Suprapubic skin (tissue), 4 donors: ENCODE results near the gene KCNH1. TPM values are rescaled to one million over a fixed set of nuclear protein-coding genes. Genes with fewer than 3 reads are reported as not detected.

Source experiments
- DNase-seq, 2 donors: peaks; one replicate each; pipeline ENCODE4 v3.0.0-alpha.2; 2019; ENCODE audit warnings: low spot score in 2 of 2
- H3K27ac ChIP-seq: fragments of 200-600 bp; sonication (generic); one replicate; pipeline ENCODE4 v1.5.1; 2019
- H3K27me3 ChIP-seq: fragments of 200-600 bp; sonication (generic); one replicate; pipeline ENCODE4 v1.5.1; 2019
- H3K36me3 ChIP-seq: fragments of 200-600 bp; sonication (generic); one replicate; pipeline ENCODE4 v1.5.1; 2019
- H3K4me1 ChIP-seq: fragments of 200-600 bp; sonication (generic); one replicate; pipeline ENCODE4 v1.5.1; 2019
- H3K4me3 ChIP-seq: fragments of 200-600 bp; sonication (generic); one replicate; pipeline ENCODE4 v1.5.1; 2019; ENCODE audit warnings: mild to moderate bottlenecking
- H3K9me3 ChIP-seq: fragments of 200-600 bp; sonication (generic); one replicate; pipeline ENCODE4 v1.5.1; 2019
- CTCF ChIP-seq, 2 donors: fragments of 200-600 bp in 1 of 2; fragments of 450-650 bp in 1 of 2; sonication (generic) in 1 of 2; IDR thresholded peaks; one replicate each; pipeline ENCODE4 v1.5.1; 2016 to 2019; ENCODE audit warnings: antibody characterized with exemption in 2 of 2, mild to moderate bottlenecking in 1 of 2, moderate library complexity in 1 of 2
- EP300 ChIP-seq: sonication (generic); formaldehyde crosslinking; IDR thresholded peaks from one replicate; pipeline ENCODE4 v1.6.1; 2017; ENCODE audit warnings: antibody characterized with exemption
- POLR2A ChIP-seq, 2 donors: fragments of 450-650 bp; IDR thresholded peaks; one replicate each; pipeline ENCODE4 v1.6.1; 2017; ENCODE audit warnings: antibody characterized with exemption in 2 of 2, mild to moderate bottlenecking in 2 of 2, moderate library complexity in 2 of 2
- POLR2AphosphoS5 ChIP-seq, 3 donors: sonication (generic); formaldehyde crosslinking; IDR thresholded peaks; one replicate each; pipeline ENCODE4 v1.6.1; 2017; ENCODE audit warnings: antibody characterized with exemption in 3 of 3
- WGBS: methylation state at CpG from one replicate; pipeline ENCODE4 v1.1.5; 2018; 5-methylcytosine and 5-hydroxymethylcytosine counted together
- total RNA-seq, 4 donors: library from RNA; depleted of rRNA; stranded (reverse); fragments of >200 nt; gene quantifications; one replicate each; pipeline ENCODE4 v1.1.0, GENCODE V29; 2016

KCNH1 gene
- total RNA-seq, 4 donors from 2014 or later, result 1.1 TPM; not detected in 3

GRCh38 chr1:210857146-210857663, 276.7 kb downstream of the KCNH1 start:
- no peak for DNase-seq
- Histone ChIP-seq H3K4me1 (no peaks in the 10 kb centered on the region), H3K9me3 (no peaks in the 10 kb centered on the region), H3K36me3 (no peaks in the 10 kb centered on the region), H3K27ac (no peak overlapping the region), H3K27me3 (no peaks in the 10 kb centered on the region), H3K4me3 (no peak overlapping the region)
- WGBS, result 78% methylated on average over 5 of the region's 5 CpGs
- TF ChIP-seq POLR2A (IDR thresholded peaks at IDR 0.05) (no peak), CTCF (IDR thresholded peaks at IDR 0.05) (no peak), POLR2AphosphoS5 (IDR thresholded peaks at IDR 0.05) (no peak), EP300 (no peak)

- WGBS, result 43% methylated on average over 4 of the region's 4 CpGs
- no peak for DNase-seq
- H3K4me3 ChIP-seq, result no peak overlapping the region
- no peaks in the 10 kb centered on the region for H3K4me1 ChIP-seq
- H3K9me3 ChIP-seq, result no peaks in the 10 kb centered on the region
- H3K36me3 ChIP-seq, result no peaks in the 10 kb centered on the region
- no peak for TF ChIP-seq EP300
- no peak for TF ChIP-seq CTCF (IDR thresholded peaks at IDR 0.05)
- no peak for TF ChIP-seq POLR2A (IDR thresholded peaks at IDR 0.05)
- no peak for TF ChIP-seq POLR2AphosphoS5 (IDR thresholded peaks at IDR 0.05)
- H3K27ac ChIP-seq, result no peak overlapping the region
- no peaks in the 10 kb centered on the region for H3K27me3 ChIP-seq
Measured at GRCh38 chr1:210855440-210855839, 278.5 kb downstream of the KCNH1 start.

- no peak for DNase-seq
- Histone ChIP-seq H3K27me3 (no peaks in the 10 kb centered on the region), H3K9me3 (no peaks in the 10 kb centered on the region), H3K4me1 (no peaks in the 10 kb centered on the region), H3K36me3 (no peaks in the 10 kb centered on the region), H3K27ac (no peak overlapping the region), H3K4me3 (no peak overlapping the region)
- TF ChIP-seq EP300 (no peak), POLR2A (IDR thresholded peaks at IDR 0.05) (no peak), POLR2AphosphoS5 (IDR thresholded peaks at IDR 0.05) (no peak), CTCF (IDR thresholded peaks at IDR 0.05) (no peak)
Measured at GRCh38 chr1:210853276-210853675, 280.7 kb downstream of the KCNH1 start.

- no peak overlapping the region for H3K27ac ChIP-seq
- no peak overlapping the region for H3K4me3 ChIP-seq
- TF ChIP-seq POLR2AphosphoS5 (IDR thresholded peaks at IDR 0.05) (no peak), CTCF (IDR thresholded peaks at IDR 0.05) (no peak), EP300 (no peak), POLR2A (IDR thresholded peaks at IDR 0.05) (no peak)
- no peaks in the 10 kb centered on the region for H3K36me3 ChIP-seq
- H3K4me1 ChIP-seq, result no peaks in the 10 kb centered on the region
- H3K27me3 ChIP-seq, result no peaks in the 10 kb centered on the region
- H3K9me3 ChIP-seq, result no peaks in the 10 kb centered on the region
- DNase-seq, result no peak
Measured at GRCh38 chr1:210850556-210850955, 283.4 kb downstream of the KCNH1 start.

- Histone ChIP-seq H3K4me3 (no peak overlapping the region), H3K4me1 (no peaks in the 10 kb centered on the region), H3K36me3 (no peaks in the 10 kb centered on the region), H3K27me3 (no peaks in the 10 kb centered on the region), H3K27ac (no peak overlapping the region), H3K9me3 (no peaks in the 10 kb centered on the region)
- no peak for DNase-seq
- TF ChIP-seq CTCF (IDR thresholded peaks at IDR 0.05), result no peak
- TF ChIP-seq EP300, result no peak
- no peak for TF ChIP-seq POLR2A (IDR thresholded peaks at IDR 0.05)
- TF ChIP-seq POLR2AphosphoS5 (IDR thresholded peaks at IDR 0.05), result no peak
- WGBS, result 94% methylated on average over 3 of the region's 3 CpGs
Measured at GRCh38 chr1:210848474-210848873, 285.5 kb downstream of the KCNH1 start.
